HG03439 (cell line): ENCODE results near the gene NUDT4B.
"Not testable (repeated sequence)": the region's sequence is repeated elsewhere in the genome, so short reads cannot be mapped to it uniquely, and the experiment has no call there.

Experiments
- ATAC-seq: cut with Tn5 transposase; IDR thresholded peaks from one replicate; pipeline ENCODE4 v1.9.1; 2021; ENCODE audit warnings: mild to moderate bottlenecking, moderate library complexity; ENCODE audit not compliant: unreplicated experiment

Gene NUDT4B

DNA sequence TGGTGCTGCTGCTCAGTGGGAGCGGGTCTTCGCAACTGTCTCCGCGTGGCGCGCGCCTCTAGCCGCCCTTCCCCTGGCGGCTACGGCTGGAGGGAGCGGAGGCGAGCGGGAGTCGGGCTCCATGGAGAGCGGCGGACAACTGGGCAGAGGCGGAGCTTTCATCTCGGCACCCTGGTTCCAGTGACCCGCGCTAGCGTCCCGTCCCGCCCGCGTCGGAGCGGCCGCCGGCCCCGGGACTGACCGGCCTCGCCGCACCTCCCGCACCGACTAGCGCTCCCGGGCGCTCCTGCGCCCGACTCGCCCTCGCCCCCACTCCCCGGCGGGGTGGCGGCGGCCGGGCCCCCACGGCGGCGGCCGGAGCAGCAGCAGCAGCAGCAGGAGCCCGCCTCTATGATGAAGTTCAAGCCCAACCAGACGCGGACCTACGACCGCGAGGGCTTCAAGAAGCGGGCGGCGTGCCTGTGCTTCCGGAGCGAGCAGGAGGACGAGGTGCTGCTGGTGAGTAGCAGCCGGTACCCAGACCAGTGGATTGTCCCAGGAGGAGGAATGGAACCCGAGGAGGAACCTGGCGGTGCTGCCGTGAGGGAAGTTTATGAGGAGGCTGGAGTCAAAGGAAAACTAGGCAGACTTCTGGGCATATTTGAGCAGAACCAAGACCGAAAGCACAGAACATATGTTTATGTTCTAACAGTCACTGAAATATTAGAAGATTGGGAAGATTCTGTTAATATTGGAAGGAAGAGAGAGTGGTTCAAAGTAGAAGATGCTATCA, at the start of gene NUDT4B:
Gene NUDT4B (plus strand): TSS at position 212 of the 772 bp plus-strand sequence. CDS start 179 bp downstream, at position 391.
- ATAC-seq, result peak; percentile 52

DNA sequence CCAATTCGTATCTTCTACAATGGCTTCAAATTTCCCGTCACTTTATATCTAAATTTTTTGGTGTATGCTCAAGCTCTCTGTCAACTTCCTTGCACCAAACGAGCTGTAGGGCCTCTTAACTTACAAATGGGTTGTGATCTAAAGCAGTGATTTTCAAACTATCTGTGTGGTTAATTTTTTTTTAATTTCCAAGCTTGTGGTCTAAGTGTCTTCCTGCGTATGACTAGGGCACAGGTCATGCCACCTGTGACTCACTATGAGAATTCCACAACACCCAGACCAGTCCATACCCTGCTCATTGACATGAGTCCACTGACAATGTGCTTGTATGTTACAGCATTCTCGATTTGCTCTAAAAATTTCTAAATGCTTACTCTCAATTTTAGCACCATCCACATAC, 49.2 kb upstream of the NUDT4B start:
- ATAC-seq, result not testable (repeated sequence)

DNA sequence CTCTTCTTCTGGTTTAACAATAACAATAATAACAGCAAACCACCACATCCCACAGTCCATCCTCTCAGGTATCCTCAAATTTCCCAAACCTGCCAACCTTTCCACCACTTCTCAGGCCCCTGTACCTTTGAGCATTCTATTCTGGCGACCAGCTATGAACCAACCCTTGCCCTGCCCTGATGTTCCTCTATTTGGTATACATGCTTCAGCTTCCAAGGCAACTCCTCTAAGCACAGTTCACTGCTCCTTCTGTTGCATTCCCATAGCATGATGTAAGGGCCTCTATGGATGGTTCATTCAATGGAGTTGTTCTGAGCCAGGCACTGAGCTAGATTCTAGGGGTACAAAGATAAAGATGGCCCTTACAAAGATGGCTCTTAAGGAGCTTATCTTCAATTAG, 46.3 kb upstream of the NUDT4B start:
- ATAC-seq, result not testable (repeated sequence)

DNA sequence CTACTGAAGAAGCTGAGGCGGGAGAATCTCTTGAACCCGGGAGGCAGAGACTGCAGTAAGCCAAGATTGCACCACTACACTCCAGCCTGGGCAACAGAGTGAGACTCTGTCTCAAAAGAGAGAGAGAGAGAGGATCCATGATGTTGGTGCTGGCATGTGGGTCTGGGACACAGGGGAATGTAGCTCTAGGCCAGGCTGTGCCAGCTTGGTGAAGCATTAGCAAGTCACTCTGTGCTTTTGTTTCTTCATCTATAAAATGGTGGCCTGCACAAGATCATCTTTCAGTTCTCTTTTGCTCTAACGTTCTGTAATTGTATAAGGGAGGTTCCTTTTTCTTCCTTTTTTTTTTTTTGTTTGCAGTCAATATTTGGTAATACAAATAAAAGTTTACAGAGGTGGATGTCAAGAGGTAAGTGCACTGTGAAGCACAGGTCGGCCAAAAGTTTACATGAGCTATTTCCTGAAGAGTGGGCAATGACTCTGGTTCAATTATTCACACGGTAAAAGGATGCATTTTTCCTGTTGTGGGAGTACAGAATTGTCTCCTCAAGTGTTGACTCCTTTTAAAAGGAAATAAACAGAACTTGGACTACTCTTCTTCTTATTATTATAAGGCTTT, 44.5 kb upstream of the NUDT4B start:
- ATAC-seq, result not testable (repeated sequence)

- ATAC-seq, result not testable (repeated sequence)
These were observed 43.1 kb upstream of the NUDT4B start for GRCh38 chr1:148705316-148705948.

DNA sequence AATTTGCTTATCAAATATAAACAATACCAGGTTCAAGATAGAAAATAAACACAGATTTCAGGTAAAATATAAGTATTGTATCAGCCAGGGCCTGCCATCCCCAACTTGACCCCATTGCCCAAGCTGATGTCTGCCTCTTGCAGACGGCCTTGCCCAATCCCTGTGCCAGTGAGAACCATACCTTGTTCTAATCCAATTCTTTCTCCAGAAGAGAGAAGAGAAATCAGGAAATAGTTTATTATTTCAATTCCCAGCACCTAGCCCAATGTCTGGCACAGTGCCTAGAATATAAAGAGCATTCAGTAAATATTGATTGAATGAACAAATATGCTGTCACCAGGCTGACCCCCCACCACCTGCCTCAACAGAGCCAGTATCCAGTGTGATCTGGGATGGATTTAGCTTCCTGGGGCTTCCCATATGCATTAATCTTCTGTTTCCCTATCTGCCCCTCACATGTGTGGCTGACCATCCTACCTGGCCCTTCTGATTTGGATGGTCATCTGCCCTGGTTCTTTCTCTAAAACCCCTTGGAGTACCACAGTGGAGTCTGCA, 39.7 kb upstream of the NUDT4B start:
- ATAC-seq, result not testable (repeated sequence)

GRCh38 chr1:148710772-148711523, 37.6 kb upstream of the NUDT4B start:
- not testable (repeated sequence) for ATAC-seq

GRCh38 chr1:148712353-148712752, 36.2 kb upstream of the NUDT4B start:
- ATAC-seq, result not testable (repeated sequence)

DNA sequence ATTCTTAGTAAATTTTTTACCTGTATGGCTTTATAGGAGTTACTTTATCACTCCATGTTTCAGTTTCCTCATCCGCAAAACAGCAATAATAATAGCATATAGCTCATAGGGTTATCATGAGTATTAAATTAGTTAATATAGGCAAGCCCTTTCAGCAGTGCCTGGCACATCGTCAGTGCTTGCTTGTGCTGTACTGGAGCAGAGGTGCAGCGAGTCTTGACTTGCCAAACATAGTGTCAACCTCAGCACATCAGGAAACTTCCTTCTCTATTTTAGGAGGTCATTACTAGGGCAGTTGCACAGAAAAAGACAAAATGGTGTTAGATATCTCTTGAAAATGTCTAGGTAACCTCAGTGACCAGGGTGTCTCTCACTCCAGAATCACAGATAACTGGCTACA, 33.1 kb upstream of the NUDT4B start:
- ATAC-seq, result not testable (repeated sequence)

GRCh38 chr1:148716966-148717520, 31.5 kb upstream of the NUDT4B start:
- not testable (repeated sequence) for ATAC-seq

DNA sequence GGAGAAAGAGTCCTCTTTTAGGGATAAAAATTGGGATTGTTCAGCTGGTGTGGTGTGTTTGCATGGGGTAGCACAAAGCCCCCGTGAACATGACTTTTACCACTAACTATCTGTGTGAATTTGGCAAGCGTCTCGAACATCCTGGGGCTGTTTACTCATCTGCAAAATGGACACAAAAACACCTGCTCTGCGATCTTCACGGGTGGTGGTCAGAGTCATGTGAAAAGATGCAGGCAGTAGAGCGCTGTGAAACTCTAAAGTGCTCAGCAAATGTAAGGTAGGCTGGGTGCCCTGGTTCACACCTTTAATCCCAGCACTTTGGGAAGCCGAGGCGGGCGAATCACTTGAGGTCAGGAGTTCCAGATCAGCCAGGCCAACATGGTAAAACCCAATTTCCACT, 27.7 kb upstream of the NUDT4B start:
- ATAC-seq, result not testable (repeated sequence)

DNA sequence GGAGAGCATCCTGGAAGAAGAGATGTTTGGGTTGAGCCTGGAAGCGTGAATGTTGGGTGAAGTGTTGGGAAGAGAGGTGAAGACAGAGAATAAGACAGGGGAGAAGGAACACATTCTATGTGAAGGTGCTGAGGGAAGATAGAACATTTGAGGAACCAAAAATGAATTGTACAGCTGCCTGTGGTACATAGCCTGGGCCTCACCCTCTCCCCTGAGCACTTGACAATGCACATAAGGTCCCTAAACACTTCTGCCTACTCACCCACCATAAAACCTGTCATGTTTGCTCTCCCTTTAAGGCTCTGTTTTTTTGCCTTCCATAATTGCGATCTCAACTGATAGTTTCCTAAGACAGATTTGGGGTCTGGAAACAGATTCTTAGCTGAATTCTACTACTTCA, 25.8 kb upstream of the NUDT4B start:
- ATAC-seq, result not testable (repeated sequence)

- ATAC-seq, result not testable (repeated sequence)
These were observed 25.1 kb upstream of the NUDT4B start for GRCh38 chr1:148723515-148723914.

DNA sequence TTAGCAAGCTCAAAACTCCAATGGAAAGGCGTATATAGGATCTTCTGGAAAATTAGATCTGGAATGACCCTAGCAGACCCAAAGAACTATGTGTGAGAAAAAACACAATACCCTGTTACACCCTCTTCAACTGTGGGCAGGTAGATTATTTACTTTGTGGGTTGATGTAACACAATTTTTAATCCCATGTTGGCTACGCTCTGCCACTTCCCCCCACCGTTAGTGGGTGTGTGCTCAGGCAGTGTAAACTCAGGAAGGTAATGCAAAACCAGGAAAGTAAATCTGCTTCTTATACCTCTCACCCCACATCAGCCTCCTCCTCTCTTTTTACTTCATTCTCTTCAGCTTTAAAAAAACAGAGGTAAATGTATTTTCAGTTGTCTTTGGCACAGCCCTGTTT, 23.7 kb upstream of the NUDT4B start:
- not testable (repeated sequence) for ATAC-seq

DNA sequence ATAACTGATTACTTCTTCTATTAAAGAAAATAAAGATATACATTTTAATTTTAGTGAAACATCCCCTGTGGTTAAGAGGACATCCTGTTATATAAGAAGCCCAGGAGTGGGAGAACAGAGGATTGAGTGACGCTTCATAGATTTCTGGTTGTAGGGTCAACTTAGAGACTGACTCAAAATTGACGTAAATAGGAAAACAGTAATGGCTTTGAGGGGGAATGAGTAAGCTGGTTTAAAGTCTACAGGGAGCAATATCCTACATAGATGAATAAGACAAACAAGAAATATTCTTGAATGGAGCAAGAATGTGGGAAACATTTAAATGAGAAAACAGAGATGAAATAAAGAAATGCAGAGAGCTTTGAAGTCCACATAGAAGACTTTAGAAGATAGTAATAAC, 20.7 kb upstream of the NUDT4B start:
- not testable (repeated sequence) for ATAC-seq

- ATAC-seq, result peak; percentile 71
These were observed 19.4 kb upstream of the NUDT4B start for GRCh38 chr1:148729128-148729527.

GRCh38 chr1:148729541-148729940, 19.0 kb upstream of the NUDT4B start:
- ATAC-seq, result not testable (repeated sequence)

DNA sequence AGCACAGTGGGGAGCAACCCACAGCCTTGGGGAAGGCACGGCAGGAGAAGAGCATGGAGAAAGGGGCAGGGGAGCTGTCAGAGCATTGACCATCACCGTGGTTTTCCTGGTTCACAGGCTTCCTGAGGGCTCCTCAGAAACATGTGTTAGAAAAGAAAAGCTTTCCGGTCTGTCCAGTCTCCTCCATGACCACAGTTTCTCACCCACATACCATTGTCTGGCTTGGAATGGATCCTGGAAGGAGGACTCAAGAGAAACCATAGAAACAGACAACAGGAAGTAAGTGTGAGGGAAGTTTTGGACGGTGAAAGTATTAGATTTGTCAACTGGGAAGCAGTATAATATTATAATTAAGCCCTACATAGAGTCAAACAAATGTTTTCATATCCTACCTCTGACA, 16.3 kb upstream of the NUDT4B start:
- not testable (repeated sequence) for ATAC-seq

DNA sequence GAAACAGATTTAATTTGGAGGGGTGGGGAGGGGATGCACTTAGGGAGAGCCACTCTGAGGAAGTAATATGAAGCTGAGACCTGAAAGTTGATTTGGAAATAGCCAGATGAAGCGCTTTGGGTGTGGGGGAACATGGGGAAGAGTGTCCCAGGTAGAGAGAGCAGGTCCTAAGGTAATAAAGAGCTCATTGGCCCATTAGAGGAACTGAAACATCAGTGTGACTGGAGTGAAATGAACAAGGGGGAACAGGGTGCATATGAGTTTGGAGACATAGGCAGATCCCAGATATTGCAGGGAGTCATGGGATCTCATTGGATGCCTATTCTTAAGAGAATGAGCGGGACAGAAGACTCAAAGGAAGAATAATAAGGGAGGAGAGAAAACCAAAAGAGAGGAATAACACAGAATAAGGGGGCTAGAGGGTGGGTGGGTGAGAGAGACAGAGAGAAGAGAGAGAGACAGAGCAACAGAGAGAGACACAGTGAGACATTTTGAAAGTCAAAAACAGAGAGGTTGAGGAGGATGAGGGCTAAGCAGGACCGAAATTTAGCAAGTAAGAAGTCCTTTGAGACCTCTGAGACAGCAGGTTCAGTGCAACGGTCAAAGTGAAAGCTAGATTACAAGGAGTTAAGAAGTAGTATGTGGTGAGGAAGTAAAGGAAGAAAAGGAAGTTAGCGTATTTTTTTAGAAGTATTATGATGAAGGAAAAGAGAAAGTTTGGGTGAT, 14.8 kb upstream of the NUDT4B start:
- peak; percentile 64 for ATAC-seq

- ATAC-seq, result peak; percentile 43
These were observed 14.3 kb upstream of the NUDT4B start for GRCh38 chr1:148734311-148734662.
